ENCODE data around the gene TACC2.

Gene TACC2

DNA sequence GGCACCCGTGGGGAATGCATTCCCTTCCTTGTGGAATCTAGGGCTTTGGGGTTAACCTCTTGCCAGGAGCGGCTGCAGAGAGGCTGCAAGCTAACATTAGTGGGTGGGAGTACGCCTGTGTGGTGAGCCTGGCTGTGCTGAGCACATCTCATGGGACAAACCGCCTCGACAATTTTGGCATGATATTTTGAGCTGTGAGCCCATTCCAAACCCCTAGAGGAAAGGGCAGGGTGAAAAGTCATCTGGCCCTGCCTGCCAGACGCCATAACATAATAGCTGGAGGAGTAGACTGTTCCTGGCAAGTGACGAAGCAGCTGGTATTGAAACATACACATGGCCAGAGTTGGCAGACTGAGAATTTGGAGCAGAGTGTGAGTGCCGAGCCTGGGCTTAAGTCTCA, 110.0 kb downstream of the TACC2 start:
- H3K4me3 ChIP-seq (IDR thresholded peaks at IDR 0.05; ENCODE audit: insufficient read depth, low read depth, low read length), result no peak overlapping the region
- H3K27me3 ChIP-seq (ENCODE audit: insufficient read depth, low read depth), result no peaks in the 10 kb centered on the region
- H3K27ac ChIP-seq, result no peak overlapping the region
- H2AFZ ChIP-seq (ENCODE audit: low read depth), result no peak overlapping the region
- H3K4me2 ChIP-seq, result no peak overlapping the region
- no peak overlapping the region for H3K9ac ChIP-seq
- H3K4me1 ChIP-seq (ENCODE audit: low read depth, poor library complexity, severe bottlenecking), result no peaks in the 10 kb centered on the region
- H3K36me3 ChIP-seq (ENCODE audit: insufficient read depth), result no peaks in the 10 kb centered on the region
- no peaks in the 10 kb centered on the region for H3K79me2 ChIP-seq (ENCODE audit: insufficient read depth, low read depth)
- no peaks in the 10 kb centered on the region for H4K20me1 ChIP-seq (ENCODE audit: insufficient read depth)
- TF ChIP-seq, protein P1, sequence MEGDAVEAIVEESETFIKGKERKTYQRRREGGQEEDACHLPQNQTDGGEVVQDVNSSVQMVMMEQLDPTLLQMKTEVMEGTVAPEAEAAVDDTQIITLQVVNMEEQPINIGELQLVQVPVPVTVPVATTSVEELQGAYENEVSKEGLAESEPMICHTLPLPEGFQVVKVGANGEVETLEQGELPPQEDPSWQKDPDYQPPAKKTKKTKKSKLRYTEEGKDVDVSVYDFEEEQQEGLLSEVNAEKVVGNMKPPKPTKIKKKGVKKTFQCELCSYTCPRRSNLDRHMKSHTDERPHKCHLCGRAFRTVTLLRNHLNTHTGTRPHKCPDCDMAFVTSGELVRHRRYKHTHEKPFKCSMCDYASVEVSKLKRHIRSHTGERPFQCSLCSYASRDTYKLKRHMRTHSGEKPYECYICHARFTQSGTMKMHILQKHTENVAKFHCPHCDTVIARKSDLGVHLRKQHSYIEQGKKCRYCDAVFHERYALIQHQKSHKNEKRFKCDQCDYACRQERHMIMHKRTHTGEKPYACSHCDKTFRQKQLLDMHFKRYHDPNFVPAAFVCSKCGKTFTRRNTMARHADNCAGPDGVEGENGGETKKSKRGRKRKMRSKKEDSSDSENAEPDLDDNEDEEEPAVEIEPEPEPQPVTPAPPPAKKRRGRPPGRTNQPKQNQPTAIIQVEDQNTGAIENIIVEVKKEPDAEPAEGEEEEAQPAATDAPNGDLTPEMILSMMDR (conservative IDR thresholded peaks at IDR 0.05; ENCODE audit: low read depth, low read length), result no peak

DNA sequence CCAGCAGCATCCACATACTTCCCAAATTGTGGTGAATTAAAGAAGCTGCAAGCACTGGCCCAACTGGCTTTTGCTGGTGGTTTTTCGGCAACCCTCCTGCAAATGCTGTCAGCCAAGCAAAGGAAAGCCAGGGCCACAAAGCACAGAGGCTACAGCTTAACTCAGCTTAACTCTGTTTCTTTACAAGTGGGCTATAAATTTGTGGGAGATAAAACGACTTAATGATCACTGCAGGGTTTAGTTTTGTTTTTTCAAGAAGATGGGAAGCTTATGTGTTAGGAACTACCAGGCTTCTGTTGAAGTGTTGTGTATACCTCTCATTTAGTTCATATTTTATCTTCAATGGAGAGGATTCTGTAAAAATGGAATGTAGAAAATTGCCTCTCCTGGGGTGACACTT, 110.6 kb downstream of the TACC2 start:
- H3K27ac ChIP-seq, result no peak overlapping the region
- H3K4me3 ChIP-seq (IDR thresholded peaks at IDR 0.05; ENCODE audit: insufficient read depth, low read depth, low read length), result no peak overlapping the region
- H3K36me3 ChIP-seq (ENCODE audit: insufficient read depth), result no peaks in the 10 kb centered on the region
- H3K9ac ChIP-seq, result no peak overlapping the region
- TF ChIP-seq, protein P1 (conservative IDR thresholded peaks at IDR 0.05; ENCODE audit: low read depth, low read length), result no peak
- H2AFZ ChIP-seq (ENCODE audit: low read depth), result no peak overlapping the region
- no peaks in the 10 kb centered on the region for H3K79me2 ChIP-seq (ENCODE audit: insufficient read depth, low read depth)
- H3K4me1 ChIP-seq (ENCODE audit: low read depth, poor library complexity, severe bottlenecking), result no peaks in the 10 kb centered on the region
- H3K27me3 ChIP-seq (ENCODE audit: insufficient read depth, low read depth), result no peaks in the 10 kb centered on the region
- no peak overlapping the region for H3K4me2 ChIP-seq
- no peaks in the 10 kb centered on the region for H4K20me1 ChIP-seq (ENCODE audit: insufficient read depth)

DNA sequence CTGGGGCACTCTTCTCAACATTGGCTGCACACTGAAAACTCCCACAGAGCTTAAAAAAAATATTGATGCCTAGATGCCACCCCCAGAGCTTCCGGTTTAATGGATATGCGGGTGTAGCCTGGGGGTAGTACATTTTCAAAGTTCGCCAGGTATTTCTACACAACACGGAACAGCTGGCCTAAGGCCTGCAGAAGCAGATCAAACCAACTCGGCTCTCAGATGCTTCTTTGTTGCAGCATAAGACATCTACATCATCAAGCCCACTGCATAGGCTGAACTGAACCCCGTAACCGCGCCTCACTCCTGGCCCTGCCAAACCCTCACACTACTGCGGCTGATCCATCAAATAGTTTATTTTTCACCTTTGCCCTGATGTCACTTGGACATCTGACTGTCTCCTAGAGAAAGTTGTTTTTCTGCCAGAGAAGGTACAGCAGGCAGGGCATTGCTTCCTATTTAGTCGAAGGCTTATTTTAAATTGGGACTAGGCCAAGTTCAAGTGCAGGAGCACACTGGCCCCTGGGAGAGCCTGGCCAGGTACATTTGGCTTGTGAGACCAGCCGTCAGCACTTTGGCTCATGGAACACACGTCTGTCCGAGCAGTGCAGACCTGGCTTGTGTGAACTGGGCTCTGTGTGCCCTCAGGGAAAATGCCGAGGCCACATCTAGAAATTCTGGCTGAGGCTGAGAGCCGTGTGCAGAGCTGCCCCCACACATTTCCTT, 113.3 kb downstream of the TACC2 start:
- Histone ChIP-seq H3K4me3 (IDR thresholded peaks at IDR 0.05; ENCODE audit: insufficient read depth, low read depth, low read length) (no peak overlapping the region), H4K20me1 (ENCODE audit: insufficient read depth) (no peaks in the 10 kb centered on the region), H3K27ac (no peak overlapping the region), H3K4me1 (ENCODE audit: low read depth, poor library complexity, severe bottlenecking) (no peaks in the 10 kb centered on the region), H3K9ac (no peak overlapping the region), H3K36me3 (ENCODE audit: insufficient read depth) (no peaks in the 10 kb centered on the region), H2AFZ (ENCODE audit: low read depth) (no peak overlapping the region), H3K4me2 (no peak overlapping the region), H3K79me2 (ENCODE audit: insufficient read depth, low read depth) (no peaks in the 10 kb centered on the region), H3K27me3 (ENCODE audit: insufficient read depth, low read depth) (no peaks in the 10 kb centered on the region)
- TF ChIP-seq, protein P1 (conservative IDR thresholded peaks at IDR 0.05; ENCODE audit: low read depth, low read length), result no peak

GRCh38 chr10:122102869-122103525, 114.0 kb downstream of the TACC2 start:
- Histone ChIP-seq H3K9ac (no peak overlapping the region), H3K27ac (no peak overlapping the region), H4K20me1 (ENCODE audit: insufficient read depth) (no peaks in the 10 kb centered on the region), H3K4me2 (no peak overlapping the region), H3K4me1 (ENCODE audit: low read depth, poor library complexity, severe bottlenecking) (no peaks in the 10 kb centered on the region), H3K27me3 (ENCODE audit: insufficient read depth, low read depth) (no peaks in the 10 kb centered on the region), H3K36me3 (ENCODE audit: insufficient read depth) (no peaks in the 10 kb centered on the region), H3K79me2 (ENCODE audit: insufficient read depth, low read depth) (no peaks in the 10 kb centered on the region), H3K4me3 (IDR thresholded peaks at IDR 0.05; ENCODE audit: insufficient read depth, low read depth, low read length) (no peak overlapping the region), H2AFZ (ENCODE audit: low read depth) (no peak overlapping the region)
- TF ChIP-seq, protein P1 (conservative IDR thresholded peaks at IDR 0.05; ENCODE audit: low read depth, low read length), result no peak
